HepG2 (cell line): Measurements from ENCODE around the gene FAR1. TPM values are rescaled to one million over a fixed set of nuclear protein-coding genes. Genes with fewer than 3 reads are reported as not detected.
A peak's percentile ranks its signal among the peaks of the same experiment; 100 is the strongest.

ENCODE experiments used
- ATAC-seq: fragments of 200-7000 bp; cut with Tn5 transposase; 3 replicates; pipeline ENCODE4 v1.9.1; 2020; ENCODE audit warnings: mild to moderate bottlenecking, moderate library complexity
- BruUV-seq: library from RNA; stranded (reverse); fragments of 400-500 nt; replicated peaks from 2 replicates; lab custom pipeline; 2021; lab: Mats Ljungman, UMichigan
- CTCF ChIA-PET: fragments of 300-600 bp; formaldehyde crosslinking; extraction: SDS; loops from one replicate; lab custom pipeline; 2021; ENCODE audit warnings: low total read pairs, inconsistent platforms, low intra/inter-chr PET ratio; lab: Yijun Ruan, JAX
- POLR2A ChIA-PET: fragments of 350-600 bp; sonication (Branson Sonifier 250); formaldehyde crosslinking; loops from one replicate; lab custom pipeline; 2020; ENCODE audit warnings: antibody characterized with exemption, inconsistent platforms; lab: Yijun Ruan, JAX
- DNase-seq: peaks from one replicate; pipeline ENCODE4 v3.0.0-alpha.2; 2015; ENCODE audit warnings: low spot score
- FAIRE-seq: peaks from 3 replicates; lab custom pipeline; 2011; peaks lifted over from hg19 to GRCh38; lab: Jason Lieb, UNC
- H2AFZ ChIP-seq: one replicate; pipeline ENCODE4 v1.6.1; 2011; ENCODE audit warnings: low read length, inconsistent platforms
- H3K27ac ChIP-seq: fragments of 300-600 bp; 3 replicates; pipeline ENCODE4 v1.8.0; 2011; ENCODE audit warnings: mixed run types, mild to moderate bottlenecking, mixed read lengths, low read length, inconsistent platforms; ENCODE audit not compliant: insufficient read depth; ENCODE audit errors: extremely low read length
- H3K27me3 ChIP-seq, 2 experiments: fragments of 200-600 bp in 1 of 2; 2 replicates in 1 of 2; 3 replicates in 1 of 2; pipeline versions ENCODE4 v1.6.0 to v1.8.0; 2011; ENCODE audit warnings: low read length in 2 of 2, mild to moderate bottlenecking in 2 of 2, moderate library complexity in 2 of 2, inconsistent platforms in 1 of 2; ENCODE audit not compliant: insufficient read depth in 2 of 2, control insufficient read depth in 1 of 2
- H3K36me3 ChIP-seq, 2 experiments: fragments of 200-600 bp in 1 of 2; replicated peaks in 1 of 2; 2 replicates in 1 of 2; 3 replicates in 1 of 2; pipeline versions ENCODE4 v1.5.1 to v1.8.0; 2011; ENCODE audit warnings: low read length in 2 of 2, inconsistent platforms in 1 of 2; ENCODE audit not compliant: insufficient read depth in 2 of 2, control insufficient read depth in 1 of 2
- H3K4me1 ChIP-seq: 2 replicates; pipeline ENCODE4 v1.5.1; 2012; ENCODE audit warnings: low read length, inconsistent platforms; ENCODE audit not compliant: insufficient read depth
- H3K4me2 ChIP-seq: 2 replicates; pipeline ENCODE4 v1.6.0; 2011; ENCODE audit warnings: low read depth, low read length, inconsistent platforms
- H3K4me3 ChIP-seq, 3 experiments: fragments of 200-600 bp in 1 of 3; sonication (generic), shearing (Covaris generic) in 1 of 3; replicated peaks in 1 of 3; 2 replicates each; pipeline ENCODE4 v1.5.1; 2011 to 2016; ENCODE audit warnings: low read length in 3 of 3, inconsistent platforms in 2 of 3, low read depth in 2 of 3, mild to moderate bottlenecking in 2 of 3, control low read depth in 1 of 3, mixed read lengths in 1 of 3; ENCODE audit not compliant: insufficient read depth in 1 of 3
- H3K79me2 ChIP-seq: one replicate; pipeline ENCODE4 v1.6.1; 2011; ENCODE audit warnings: low read length, inconsistent platforms; ENCODE audit not compliant: insufficient read depth
- H3K9ac ChIP-seq: 2 replicates; pipeline ENCODE4 v1.6.0; 2011; ENCODE audit warnings: mild to moderate bottlenecking, low read depth, low read length, inconsistent platforms; ENCODE audit not compliant: insufficient read depth
- H3K9me3 ChIP-seq: 2 replicates; pipeline ENCODE4 v1.5.1; 2012; ENCODE audit warnings: mild to moderate bottlenecking, low read length
- H4K20me1 ChIP-seq: 2 replicates; pipeline ENCODE4 v1.6.0; 2011; ENCODE audit warnings: inconsistent platforms, mild to moderate bottlenecking, low read length, moderate library complexity; ENCODE audit not compliant: insufficient read depth
- ATF7 ChIP-seq, 2 experiments: fragments of 450-650 bp in 1 of 2; sonication (generic) in 1 of 2; formaldehyde crosslinking in 1 of 2; IDR thresholded peaks; 2 replicates each; pipeline versions ENCODE4 v1.4.0 to v1.6.1; 2016 to 2020; ENCODE audit warnings: antibody characterized with exemption in 1 of 2, mild to moderate bottlenecking in 1 of 2, missing genetic modification reagents in 1 of 2
- HMG20A ChIP-seq: IDR thresholded peaks from 2 replicates; pipeline ENCODE4 v1.6.1; 2016; ENCODE audit warnings: borderline replicate concordance
- SMYD3 ChIP-seq: sonication (generic); formaldehyde crosslinking; IDR thresholded peaks from 2 replicates; pipeline ENCODE4 v1.8.1; 2023; ENCODE audit warnings: mild to moderate bottlenecking, missing genetic modification reagents
- SUZ12 ChIP-seq: fragments of 150-350 bp; IDR thresholded peaks from 2 replicates; pipeline ENCODE4 v1.6.1; 2014; ENCODE audit warnings: low read depth, low read length
- TSC22D2 ChIP-seq: sonication (generic); formaldehyde crosslinking; IDR thresholded peaks from 2 replicates; pipeline ENCODE4 v1.5.1; 2020; ENCODE audit warnings: missing genetic modification reagents, mild to moderate bottlenecking, borderline replicate concordance
- ZNF329 ChIP-seq: sonication (generic); formaldehyde crosslinking; IDR thresholded peaks from 2 replicates; pipeline ENCODE4 v1.9.0; 2021; ENCODE audit warnings: low read depth, mild to moderate bottlenecking, missing genetic modification reagents
- ZNF629 ChIP-seq: sonication (generic); formaldehyde crosslinking; conservative IDR thresholded peaks from 2 replicates; pipeline ENCODE4 v1.5.0; 2020; ENCODE audit warnings: missing genetic modification reagents
- WGBS: methylation state at CpG from one replicate; pipeline ENCODE4 v1.1.6; 2017; ENCODE audit warnings: low lambda C conversion rate; 5-methylcytosine and 5-hydroxymethylcytosine counted together
- in situ Hi-C: cut with HindIII; loops from 2 replicates; pipeline ENCODE4 v1.10.0; 2017; ENCODE audit warnings: low pct_unique_long_range_greater_than_20kb; ENCODE audit not compliant: extremely low pct_ligation_motif_present
- intact Hi-C: fragments of 100-400 bp; cut with micrococcal nuclease; formaldehyde crosslinking; loops from one replicate; pipeline ENCODE4 v1.10.0; 2022; ENCODE audit not compliant: unreplicated experiment
- polyA plus RNA-seq, 8 experiments: library from polyadenylated mRNA; depleted of rRNA in 3 of 8; stranded (reverse) in 7 of 8; unstranded in 1 of 8; fragments of >200 nt; fragmentation: Illumina TruSeq in 4 of 8; extraction: Trizol in 4 of 8; gene quantifications; 2 replicates each; pipeline versions ENCODE4 v1.2.1 to v1.2.3, GENCODE V29; 2011 to 2016; ENCODE audit warnings: low read depth in 4 of 8, missing spikeins in 1 of 8, mixed read lengths in 1 of 8; ENCODE audit not compliant: insufficient read depth in 1 of 8
- total RNA-seq, 5 experiments: library from RNA; depleted of rRNA; stranded (reverse); fragments of >200 nt; fragmentation: Illumina TruSeq; extraction: Trizol; gene quantifications; 2 replicates each; pipeline ENCODE4 v1.2.3, GENCODE V29; 2016; ENCODE audit warnings: low read depth in 1 of 5

FAR1 gene
- total and polyA plus RNA-seq, 2 of the 13 experiments (the other 11 are each of a cell fraction or from before 2014, with no cell fraction given) = 0.40 to 0.95 TPM

DNA sequence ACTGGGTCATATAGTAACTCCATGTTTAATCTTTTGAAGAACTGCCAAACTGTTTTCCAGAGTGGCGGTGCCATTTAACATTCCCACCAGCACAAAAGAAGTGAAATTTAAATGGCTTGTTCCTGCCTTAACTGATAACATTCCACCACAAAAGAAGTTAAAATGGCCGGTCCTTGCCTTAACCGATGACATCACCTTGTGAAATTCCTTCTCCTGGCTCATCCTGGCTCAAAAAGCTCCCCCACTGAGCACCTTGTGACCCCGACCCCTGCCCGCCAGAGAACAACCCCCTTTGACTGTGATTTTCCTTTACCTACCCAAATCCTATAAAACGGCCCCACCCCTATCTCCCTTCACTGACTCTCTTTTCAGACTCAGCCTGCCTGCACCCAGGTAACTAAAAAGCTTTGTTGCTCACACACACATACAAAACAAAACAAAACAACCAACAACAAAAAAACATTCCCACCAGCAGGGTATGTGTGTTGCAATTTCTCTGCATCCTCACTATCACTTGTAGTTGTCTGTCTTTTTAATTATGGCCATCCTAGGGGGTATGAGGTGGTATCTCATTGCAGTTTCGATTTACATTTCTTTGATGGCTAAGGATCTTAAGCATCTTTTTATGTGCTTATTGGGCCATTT is 109.0 kb downstream of the FAR1 start:
- no peaks in the 10 kb centered on the region; a peak in 1 of 5 replicates for H3K27me3 ChIP-seq
- no peak overlapping the region for H3K4me3 ChIP-seq
- in situ Hi-C loops (no loop called here), intact Hi-C loops (no loop called here)
- H3K9ac ChIP-seq = no peak overlapping the region
- ATAC-seq (no peak), DNase-seq (no peak), FAIRE-seq (no peak)
- no peaks in the 10 kb centered on the region for H3K36me3 ChIP-seq
- no peaks in the 10 kb centered on the region for H4K20me1 ChIP-seq
- BruUV-seq = no TSS peak
- ChIA-PET POLR2A (no interaction called here), CTCF (no interaction called here)
- H3K27ac ChIP-seq = no peak overlapping the region
- TF ChIP-seq ATF7 (IDR thresholded peaks at IDR 0.05) = peak; percentile 68
- TF ChIP-seq ATF7 (CRISPR knock-in tag; IDR thresholded peaks at IDR 0.05) = no peak
- no peak for TF ChIP-seq TSC22D2 (CRISPR knock-in tag)
- H2AFZ ChIP-seq = no peak overlapping the region
- H3K79me2 ChIP-seq = no peaks in the 10 kb centered on the region
- H3K4me1 ChIP-seq = 0 out of 2 replicates have a peak, but pooled peaks cover 6% of the 10 kb centered on the region
- WGBS = 4% methylated on average over 7 of the region's 7 CpGs
- H3K4me2 ChIP-seq = no peak overlapping the region
- no peaks in the 10 kb centered on the region for H3K9me3 ChIP-seq

DNA sequence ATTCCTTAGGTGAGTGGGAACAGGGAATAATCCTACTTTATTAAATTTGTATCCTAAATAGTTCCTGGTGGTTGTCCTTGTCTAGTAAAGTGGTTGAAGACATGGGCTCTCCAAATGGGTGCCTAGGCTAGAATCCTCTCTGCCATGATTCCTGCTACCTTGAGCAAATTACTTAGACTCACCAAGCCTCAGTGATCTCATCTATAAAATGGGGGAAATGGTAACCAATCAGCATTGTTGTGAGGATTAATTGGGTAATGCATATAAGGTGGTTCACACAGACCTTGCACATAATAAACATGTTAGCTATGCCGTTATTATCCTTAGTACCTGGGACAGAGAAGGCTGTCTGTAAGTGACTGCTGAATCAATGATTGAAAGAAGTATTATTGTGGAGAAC is 109.9 kb downstream of the FAR1 start:
- Histone ChIP-seq H4K20me1 (no peaks in the 10 kb centered on the region), H3K4me3 (no peak overlapping the region), H3K27me3 (peaks cover 0 to 3% of the 10 kb centered on the region in 2 experiments; a peak in 1 of 5 replicates), H3K79me2 (no peaks in the 10 kb centered on the region), H3K9me3 (no peaks in the 10 kb centered on the region), H2AFZ (no peak overlapping the region), H3K9ac (no peak overlapping the region), H3K4me1 (0 out of 2 replicates have a peak, but pooled peaks cover 6% of the 10 kb centered on the region), H3K4me2 (no peak overlapping the region), H3K27ac (no peak overlapping the region), H3K36me3 (no peaks in the 10 kb centered on the region)
- ChIA-PET CTCF (no interaction called here), POLR2A (no interaction called here)
- 0% methylated on average over 1 of the region's 1 CpG for WGBS
- no TSS peak for BruUV-seq
- DNase-seq (no peak), FAIRE-seq (no peak), ATAC-seq (no peak)
- intact Hi-C loops (no loop called here), in situ Hi-C loops (no loop called here)
- TF ChIP-seq ZNF329 (CRISPR knock-in tag) (no peak), SMYD3 (CRISPR knock-in tag) (no peak), ZNF629 (CRISPR knock-in tag) (0 out of 2 replicates have a peak, but pooled peaks have one; percentile 19), HMG20A (CRISPR knock-in tag) (no peak), SUZ12 (no peak)
